SK-N-DZ (cell line): ENCODE data around the gene PRDM1.
"Not testable (repeated sequence)": the region's sequence is repeated elsewhere in the genome, so short reads cannot be mapped to it uniquely, and the experiment has no call there.

ENCODE experiments used
- DNase-seq: peaks from one replicate; pipeline ENCODE4 v3.0.0-alpha.2; 2015; ENCODE audit warnings: low spot score

Gene PRDM1

DNA sequence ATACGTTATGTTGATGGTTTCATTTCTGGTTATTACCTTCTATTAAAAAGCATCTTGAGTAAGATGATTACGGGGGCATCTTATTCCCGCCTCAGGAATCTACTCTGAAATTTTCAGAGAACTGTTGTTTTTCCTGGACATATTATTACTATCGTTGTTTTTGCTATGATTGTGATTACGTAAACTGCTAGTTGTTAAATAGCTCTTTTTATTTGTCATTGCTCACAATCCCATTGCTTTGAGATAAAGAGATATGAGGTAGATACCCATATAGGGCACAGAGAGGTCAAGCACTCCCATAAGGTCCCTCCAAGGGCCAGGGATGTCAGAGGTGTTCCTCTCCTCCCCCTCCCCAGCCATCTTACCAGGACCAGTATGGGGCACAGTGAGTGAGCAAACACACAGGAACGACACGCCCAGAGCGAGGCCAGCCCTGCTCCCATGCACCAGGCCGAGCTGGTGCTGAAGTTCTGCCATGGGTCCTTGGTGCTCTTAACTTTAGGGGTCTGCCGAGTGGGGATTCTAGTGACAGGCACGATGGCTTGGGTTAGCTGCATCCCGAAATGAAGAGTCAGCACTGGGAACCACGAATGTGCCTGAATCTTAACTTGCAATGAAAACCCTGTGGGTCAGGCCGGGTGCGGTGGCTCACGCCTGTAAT lies 49.9 kb downstream of the PRDM1 start:
- no peak for DNase-seq

GRCh38 chr6:106136845-106137244 lies 50.7 kb downstream of the PRDM1 start:
- no peak for DNase-seq

- DNase-seq: no peak
Measured at GRCh38 chr6:106138151-106138550, 52.0 kb downstream of the PRDM1 start.

- no peak for DNase-seq
Measured at GRCh38 chr6:106141441-106142237, 55.5 kb downstream of the PRDM1 start.

DNA sequence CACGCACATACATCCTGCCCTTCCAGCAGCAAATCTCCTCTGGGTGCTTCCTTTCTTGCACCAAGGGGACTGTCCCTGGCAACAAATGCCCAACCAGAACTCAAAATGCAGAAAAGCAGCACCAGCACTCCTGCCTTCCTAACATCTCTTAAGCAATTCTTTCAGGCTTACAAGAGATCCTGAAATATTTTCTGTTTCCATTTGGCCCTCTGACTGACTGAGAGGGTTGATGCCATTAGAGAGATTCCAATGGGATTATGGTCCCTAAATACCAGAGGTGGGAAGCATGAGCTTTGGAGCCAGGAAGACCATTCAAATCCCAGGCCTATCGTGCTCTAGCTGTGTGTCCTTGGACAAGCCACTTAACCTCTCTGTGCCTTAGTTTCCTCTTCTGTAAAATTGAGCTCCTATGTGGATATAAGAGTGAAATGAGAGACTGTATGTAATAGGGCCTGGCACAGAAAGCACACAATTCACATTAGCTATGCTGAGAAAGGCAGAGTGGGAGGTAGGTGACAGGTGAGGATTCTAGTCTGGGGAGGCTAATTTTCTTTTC lies 56.8 kb downstream of the PRDM1 start:
- DNase-seq: no peak

- no peak for DNase-seq
Measured at GRCh38 chr6:106143665-106144064, 57.5 kb downstream of the PRDM1 start.

DNA sequence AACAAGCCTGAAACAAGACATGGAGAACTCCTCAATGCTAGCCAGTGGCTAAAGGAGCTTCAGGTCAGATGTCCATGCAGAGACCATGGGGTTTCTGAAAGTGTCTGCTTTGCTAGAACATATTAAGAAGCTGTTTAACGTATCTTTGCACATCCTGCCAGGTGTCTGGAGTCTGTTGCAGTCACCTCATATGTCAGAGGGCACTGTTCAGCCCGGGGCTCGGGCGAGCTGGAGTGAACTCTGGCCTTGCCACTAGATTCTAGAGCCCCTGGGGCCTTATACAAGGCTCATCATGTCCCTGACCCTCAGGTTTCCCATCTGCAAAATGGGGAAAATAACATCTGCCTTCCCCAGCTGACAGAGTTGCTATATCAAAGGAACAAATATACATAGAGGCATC lies 59.0 kb downstream of the PRDM1 start:
- DNase-seq: no peak

DNA sequence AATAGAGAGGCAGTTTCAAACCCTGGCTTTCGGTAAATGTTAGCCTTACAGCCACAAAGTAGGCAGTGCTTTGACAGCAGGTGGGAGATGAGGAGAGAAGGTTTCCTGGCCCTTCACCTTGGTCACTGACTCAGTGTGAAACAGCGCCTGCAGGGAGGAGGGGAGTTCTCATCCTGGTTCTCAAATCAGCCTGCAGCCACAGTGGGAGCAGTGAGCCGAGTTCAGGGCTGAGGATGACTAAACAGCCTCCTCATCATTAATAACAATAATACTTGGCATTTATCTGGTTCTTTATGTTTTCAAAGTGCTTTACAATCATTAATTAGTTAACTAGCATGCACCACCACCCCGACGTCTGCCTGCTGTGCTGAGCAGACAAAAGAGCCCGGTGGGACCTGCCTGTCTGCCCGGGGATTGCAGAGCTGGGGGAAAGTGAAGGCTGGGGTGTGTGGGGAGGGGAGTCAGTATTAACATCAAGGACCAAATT lies 59.6 kb downstream of the PRDM1 start:
- DNase-seq: no peak

DNA sequence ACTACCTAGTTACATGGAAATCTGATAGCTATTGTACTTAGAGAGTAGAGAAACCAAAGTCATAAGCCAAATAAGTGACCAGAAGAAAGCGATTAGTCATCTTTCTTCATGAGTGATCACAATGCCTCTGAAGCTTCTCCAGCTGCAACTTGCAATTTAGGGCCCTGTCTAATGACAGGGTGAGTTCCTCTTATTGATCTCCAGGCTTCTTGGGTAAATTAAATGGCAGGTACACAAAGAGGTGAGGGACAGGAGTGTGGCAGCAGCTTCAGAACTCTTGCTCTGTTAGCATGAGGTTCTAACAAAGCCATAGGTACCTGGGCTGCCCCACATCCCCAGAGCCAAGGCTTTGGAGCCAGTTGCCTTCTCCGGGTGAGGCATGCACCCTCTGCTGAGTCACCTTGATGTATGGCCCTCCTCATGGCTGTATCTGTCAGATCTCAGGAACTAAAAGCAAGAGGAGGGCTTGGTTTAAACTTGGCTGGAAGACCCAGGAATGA lies 60.8 kb downstream of the PRDM1 start:
- no peak for DNase-seq

- no peak for DNase-seq
Measured at GRCh38 chr6:106147476-106147875, 61.3 kb downstream of the PRDM1 start.

- no peak for DNase-seq
Measured at GRCh38 chr6:106149472-106150069, 63.4 kb downstream of the PRDM1 start.

GRCh38 chr6:106152476-106152875 lies 66.3 kb downstream of the PRDM1 start:
- not testable (repeated sequence) for DNase-seq

GRCh38 chr6:106152952-106153351 lies 66.8 kb downstream of the PRDM1 start:
- DNase-seq: no peak

GRCh38 chr6:106154326-106154725 lies 68.2 kb downstream of the PRDM1 start:
- no peak for DNase-seq

DNA sequence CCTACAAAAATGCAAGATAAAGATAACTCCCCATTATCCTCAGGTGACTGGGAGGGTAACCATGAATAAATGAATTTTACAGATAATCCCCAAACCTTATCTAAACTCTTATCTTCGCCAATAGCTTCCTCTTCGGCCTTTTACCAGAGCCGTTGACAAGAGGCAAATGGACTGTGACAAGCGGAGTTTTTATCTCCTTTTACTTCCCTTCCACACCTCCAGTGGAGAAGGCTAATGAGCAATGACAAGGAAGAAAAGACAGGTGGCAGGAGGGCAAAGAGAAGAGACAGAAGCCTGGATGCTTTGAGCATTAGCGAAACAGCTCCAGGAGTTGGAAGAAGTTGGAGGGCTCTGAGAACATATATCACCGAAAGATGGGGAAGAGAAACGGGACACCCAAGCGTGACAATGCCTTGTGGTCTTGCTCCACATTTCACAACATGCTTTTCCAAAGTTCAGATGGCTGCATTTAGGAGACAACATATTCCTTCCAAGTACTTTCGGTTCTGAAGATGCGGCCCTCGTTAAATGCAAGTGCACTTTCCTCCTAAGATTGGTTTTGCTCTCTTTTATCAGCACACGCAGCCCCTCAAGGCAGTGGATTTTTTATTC lies 69.2 kb downstream of the PRDM1 start:
- peak; percentile 57 for DNase-seq

DNA sequence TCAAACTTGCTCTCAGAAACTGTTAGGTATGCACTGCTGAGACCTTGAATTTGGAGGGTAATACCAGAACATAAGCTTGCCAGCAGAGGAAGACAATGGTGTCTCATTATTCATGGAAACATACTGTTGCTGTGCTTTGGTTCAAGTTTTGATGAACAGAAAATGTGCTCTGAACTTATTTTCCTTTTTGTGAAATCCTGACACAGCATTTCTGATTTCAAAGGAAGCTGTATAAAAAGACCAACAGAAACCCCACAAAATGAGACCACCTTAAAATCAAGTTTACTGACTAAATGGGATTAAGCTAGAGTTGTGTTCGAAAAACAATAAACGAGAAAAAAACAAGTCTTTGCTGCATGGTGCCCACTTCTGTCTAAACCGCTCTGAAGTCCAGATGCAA lies 70.3 kb downstream of the PRDM1 start:
- DNase-seq: no peak

DNA sequence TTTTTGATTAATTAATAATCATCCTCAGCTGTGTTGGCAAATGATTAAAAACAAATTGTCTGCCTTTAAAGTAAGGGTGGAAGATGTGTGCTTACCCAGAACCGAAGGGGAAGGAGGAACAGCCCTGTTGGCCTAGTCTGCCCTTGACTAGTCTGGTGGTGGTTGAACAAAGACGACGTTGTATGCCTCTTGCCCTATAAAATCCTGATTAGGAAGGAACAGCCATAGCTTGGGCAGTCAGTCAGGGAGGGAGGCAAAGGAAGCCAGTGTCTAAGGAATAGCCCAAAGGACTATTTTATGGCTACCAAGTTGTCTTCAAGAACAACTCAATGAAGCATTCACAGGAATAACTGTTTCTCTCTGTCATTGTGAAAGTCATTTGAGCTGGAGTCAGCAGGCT lies 70.7 kb downstream of the PRDM1 start:
- no peak for DNase-seq

DNA sequence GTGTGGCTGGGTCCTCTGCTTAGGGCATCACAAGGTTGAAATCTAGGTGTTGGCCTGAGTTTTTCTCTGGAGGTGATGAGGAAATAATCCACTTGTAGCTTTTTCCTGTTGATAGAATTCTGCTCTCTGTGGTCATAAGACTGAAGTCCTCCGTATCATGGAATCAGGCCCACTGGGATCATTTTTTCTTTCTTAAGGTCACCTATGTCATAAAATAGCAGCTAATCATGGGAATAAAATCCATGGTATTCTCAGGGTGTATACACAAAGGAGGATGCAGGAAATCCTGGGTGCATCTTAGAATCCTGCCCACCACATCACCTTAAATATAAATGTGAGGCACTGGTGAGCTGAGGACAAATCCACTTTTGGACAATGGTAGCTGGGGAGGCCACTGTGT lies 72.7 kb downstream of the PRDM1 start:
- no peak for DNase-seq
